ENCODE results near the gene AVL9.

DNA sequence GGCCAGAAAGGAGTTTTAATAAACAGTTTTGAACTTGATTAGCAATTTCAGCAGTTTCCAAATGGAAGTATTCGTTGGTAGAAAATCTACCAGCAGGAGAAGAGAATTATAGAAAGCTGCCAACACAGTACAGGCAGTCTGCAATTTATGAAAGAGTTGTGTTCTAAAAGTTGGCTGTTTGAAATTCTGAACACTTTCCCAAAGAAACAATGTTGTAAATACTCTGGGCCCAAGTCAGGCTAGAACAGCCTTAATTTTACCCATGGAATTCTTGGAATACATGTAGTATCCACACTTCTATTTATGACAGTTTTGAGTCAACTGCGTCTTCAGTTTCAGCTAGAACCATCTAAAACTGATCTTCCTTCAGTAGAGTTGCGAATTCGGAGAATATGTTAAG lies 42.5 kb downstream of the AVL9 start:
- TF ChIP-seq SMARCA4 (IDR thresholded peaks at IDR 0.05) (no peak), RNF2 (IDR thresholded peaks at IDR 0.05) (no peak), YY1 (IDR thresholded peaks at IDR 0.05; ENCODE audit: borderline replicate concordance in 1 of 3, control insufficient read depth in 1 of 3, extremely low read depth in 1 of 3, insufficient read depth in 3 of 3, insufficient read length in 1 of 3, insufficient replicate concordance in 2 of 3, low read depth in 1 of 3, low read length in 2 of 3) (no peak)
- TF ChIP-seq, protein P1, sequence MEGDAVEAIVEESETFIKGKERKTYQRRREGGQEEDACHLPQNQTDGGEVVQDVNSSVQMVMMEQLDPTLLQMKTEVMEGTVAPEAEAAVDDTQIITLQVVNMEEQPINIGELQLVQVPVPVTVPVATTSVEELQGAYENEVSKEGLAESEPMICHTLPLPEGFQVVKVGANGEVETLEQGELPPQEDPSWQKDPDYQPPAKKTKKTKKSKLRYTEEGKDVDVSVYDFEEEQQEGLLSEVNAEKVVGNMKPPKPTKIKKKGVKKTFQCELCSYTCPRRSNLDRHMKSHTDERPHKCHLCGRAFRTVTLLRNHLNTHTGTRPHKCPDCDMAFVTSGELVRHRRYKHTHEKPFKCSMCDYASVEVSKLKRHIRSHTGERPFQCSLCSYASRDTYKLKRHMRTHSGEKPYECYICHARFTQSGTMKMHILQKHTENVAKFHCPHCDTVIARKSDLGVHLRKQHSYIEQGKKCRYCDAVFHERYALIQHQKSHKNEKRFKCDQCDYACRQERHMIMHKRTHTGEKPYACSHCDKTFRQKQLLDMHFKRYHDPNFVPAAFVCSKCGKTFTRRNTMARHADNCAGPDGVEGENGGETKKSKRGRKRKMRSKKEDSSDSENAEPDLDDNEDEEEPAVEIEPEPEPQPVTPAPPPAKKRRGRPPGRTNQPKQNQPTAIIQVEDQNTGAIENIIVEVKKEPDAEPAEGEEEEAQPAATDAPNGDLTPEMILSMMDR (IDR thresholded peaks at IDR 0.05 in 2 of 3, conservative IDR thresholded peaks at IDR 0.05 in 1 of 3; ENCODE audit: insufficient read depth in 2 of 3, low read depth in 1 of 3, low read length in 3 of 3), result no peak

All from K562 (cell line).